Measurements from ENCODE around the gene C5AR1. TPM values are rescaled to one million over a fixed set of nuclear protein-coding genes. Genes with fewer than 3 reads are reported as not detected.
"Not testable (repeated sequence)": the region's sequence is repeated elsewhere in the genome, so short reads cannot be mapped to it uniquely, and the experiment has no call there.

C5AR1 gene
- total and polyA plus RNA-seq, 4 donors: 1.8 to 5.3 (median 3.2) TPM

DNA sequence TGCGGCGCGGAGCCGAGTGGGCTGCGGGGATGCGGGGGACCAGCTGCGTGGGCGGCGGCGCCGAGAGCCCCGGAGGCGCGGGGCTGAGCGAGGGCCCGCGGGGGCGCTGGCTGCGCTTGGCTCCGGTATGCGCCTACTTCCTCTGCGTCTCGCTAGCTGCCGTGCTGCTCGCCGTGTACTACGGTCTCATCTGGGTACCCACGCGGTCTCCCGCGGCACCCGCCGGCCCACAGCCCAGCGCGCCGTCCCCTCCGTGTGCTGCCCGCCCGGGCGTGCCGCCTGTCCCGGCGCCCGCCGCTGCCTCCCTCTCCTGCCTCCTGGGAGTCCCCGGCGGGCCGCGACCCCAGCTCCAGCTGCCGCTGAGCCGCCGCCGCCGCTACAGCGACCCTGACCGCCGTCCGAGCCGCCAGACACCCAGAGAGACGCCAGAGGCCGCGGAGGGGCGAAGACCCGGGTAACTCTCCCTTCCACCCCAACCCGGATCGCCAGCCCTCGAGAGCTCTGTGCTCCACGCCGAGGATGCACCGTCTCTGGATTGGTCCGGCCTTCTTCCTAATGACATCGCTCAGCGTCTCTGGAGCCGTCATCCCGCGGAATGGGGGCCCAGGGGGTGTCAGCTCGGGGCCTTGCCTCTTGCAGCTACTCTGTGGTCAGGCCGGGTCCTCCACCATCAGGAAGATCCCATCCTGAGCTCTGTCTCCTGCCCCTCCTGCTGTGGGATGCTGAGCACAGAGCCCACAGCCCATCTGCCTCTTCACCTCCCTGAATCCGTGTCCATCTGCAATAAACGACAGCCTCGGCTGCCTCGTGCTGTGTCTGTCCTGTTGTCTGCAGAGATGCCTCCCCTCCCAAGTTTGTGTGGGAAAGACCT, 34.5 kb upstream of the C5AR1 start (continued):
- TF ChIP-seq, protein P1, sequence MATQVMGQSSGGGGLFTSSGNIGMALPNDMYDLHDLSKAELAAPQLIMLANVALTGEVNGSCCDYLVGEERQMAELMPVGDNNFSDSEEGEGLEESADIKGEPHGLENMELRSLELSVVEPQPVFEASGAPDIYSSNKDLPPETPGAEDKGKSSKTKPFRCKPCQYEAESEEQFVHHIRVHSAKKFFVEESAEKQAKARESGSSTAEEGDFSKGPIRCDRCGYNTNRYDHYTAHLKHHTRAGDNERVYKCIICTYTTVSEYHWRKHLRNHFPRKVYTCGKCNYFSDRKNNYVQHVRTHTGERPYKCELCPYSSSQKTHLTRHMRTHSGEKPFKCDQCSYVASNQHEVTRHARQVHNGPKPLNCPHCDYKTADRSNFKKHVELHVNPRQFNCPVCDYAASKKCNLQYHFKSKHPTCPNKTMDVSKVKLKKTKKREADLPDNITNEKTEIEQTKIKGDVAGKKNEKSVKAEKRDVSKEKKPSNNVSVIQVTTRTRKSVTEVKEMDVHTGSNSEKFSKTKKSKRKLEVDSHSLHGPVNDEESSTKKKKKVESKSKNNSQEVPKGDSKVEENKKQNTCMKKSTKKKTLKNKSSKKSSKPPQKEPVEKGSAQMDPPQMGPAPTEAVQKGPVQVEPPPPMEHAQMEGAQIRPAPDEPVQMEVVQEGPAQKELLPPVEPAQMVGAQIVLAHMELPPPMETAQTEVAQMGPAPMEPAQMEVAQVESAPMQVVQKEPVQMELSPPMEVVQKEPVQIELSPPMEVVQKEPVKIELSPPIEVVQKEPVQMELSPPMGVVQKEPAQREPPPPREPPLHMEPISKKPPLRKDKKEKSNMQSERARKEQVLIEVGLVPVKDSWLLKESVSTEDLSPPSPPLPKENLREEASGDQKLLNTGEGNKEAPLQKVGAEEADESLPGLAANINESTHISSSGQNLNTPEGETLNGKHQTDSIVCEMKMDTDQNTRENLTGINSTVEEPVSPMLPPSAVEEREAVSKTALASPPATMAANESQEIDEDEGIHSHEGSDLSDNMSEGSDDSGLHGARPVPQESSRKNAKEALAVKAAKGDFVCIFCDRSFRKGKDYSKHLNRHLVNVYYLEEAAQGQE (IDR thresholded peaks at IDR 0.05): no peak
- no peak for TF ChIP-seq RXRA (IDR thresholded peaks at IDR 0.05)
- TF ChIP-seq SP1 (IDR thresholded peaks at IDR 0.05): no peak

DNA sequence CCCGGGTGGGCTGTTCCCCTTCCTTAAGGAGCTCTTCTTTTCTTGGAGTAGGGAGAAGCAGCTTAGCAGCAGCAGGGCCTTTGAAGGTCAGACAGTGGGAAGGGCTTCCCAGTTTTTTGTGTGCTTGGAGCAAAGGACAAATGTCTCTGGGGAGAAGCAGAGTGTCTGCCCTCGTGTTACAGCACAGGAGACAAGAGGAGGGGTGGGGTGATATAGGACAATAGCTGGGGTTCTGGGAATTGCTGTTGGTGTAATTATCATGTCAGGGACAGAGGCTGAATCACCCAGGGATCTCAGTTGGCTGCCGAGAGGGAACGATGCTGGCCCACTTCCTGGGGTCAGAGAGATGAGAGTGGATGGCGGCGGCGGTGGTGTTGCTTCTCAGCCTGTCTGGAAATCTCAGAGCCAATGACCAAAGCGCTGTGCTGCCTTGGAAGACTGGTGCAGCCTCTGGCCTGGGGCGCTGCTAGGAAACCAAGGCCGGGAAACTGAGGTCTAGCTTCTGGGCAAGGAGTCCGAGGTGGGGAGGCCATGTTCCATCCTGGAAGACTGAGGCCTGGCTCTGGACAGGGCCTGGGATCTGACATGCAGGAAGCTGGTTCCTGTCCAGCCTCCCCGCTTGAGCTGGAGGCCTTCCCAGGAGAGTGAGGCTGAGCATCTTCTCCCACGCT, 33.7 kb upstream of the C5AR1 start:
- Histone ChIP-seq H3K36me3 (ENCODE audit: control insufficient read depth in 4 of 4, insufficient read depth in 3 of 4, low read depth in 1 of 4, low read length in 3 of 4) (peaks cover 3 to 6% (median 4%) of the 10 kb centered on the region in 4 donors), H3K27ac (ENCODE audit: low read depth in 1 of 2, low read length in 2 of 2) (peak overlapping the region; percentile 21 to 71), H3K4me1 (ENCODE audit: control insufficient read depth in 4 of 4, insufficient read depth in 4 of 4, low read length in 3 of 4) (peaks cover 0 to 22% (median 13%) of the 10 kb centered on the region in 4 donors), H3K9me3 (ENCODE audit: control insufficient read depth in 4 of 4, low read length in 3 of 4) (no peaks in the 10 kb centered on the region), H3K4me3 (ENCODE audit: low read depth in 1 of 3, low read length in 3 of 3) (no peak overlapping the region), H3K9ac (ENCODE audit: low read depth in 1 of 2, low read length in 2 of 2) (no peak overlapping the region), H3K27me3 (ENCODE audit: control insufficient read depth in 4 of 4, insufficient read depth in 4 of 4, low read length in 3 of 4) (no peaks in the 10 kb centered on the region)
- no peak for DNase-seq (ENCODE audit: low spot score)
- 82% methylated on average over 13 of the region's 13 CpGs for WGBS
- TF ChIP-seq, protein P1 (IDR thresholded peaks at IDR 0.05): no peak
- TF ChIP-seq RXRA (IDR thresholded peaks at IDR 0.05) (no peak), TAF1 (conservative IDR thresholded peaks at IDR 0.05) (no peak), FOXA2 (IDR thresholded peaks at IDR 0.05) (no peak), HNF4A (conservative IDR thresholded peaks at IDR 0.05) (no peak), NR2F2 (IDR thresholded peaks at IDR 0.05) (no peak)

DNA sequence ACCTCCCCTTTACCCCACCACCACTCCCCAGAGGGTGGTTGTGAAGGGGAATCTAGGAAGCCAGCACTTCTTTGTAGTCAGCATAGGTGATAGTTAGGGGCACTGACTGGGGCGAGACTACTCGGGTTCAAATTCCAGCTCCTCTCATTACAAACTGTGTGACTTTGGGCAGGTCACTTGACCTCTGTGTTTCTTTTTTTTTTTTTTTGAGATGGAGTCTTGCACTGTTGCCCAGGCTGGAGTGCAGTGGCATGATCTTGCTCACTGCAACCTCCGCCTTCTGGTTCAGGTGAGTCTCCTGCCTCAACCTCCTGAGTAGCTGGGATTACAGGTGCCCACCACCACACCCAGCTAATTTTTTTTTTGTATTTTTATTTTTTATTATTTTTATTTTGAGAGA, 33.1 kb upstream of the C5AR1 start:
- H3K9me3 ChIP-seq (ENCODE audit: control insufficient read depth in 4 of 4, low read length in 3 of 4); H3K27me3 ChIP-seq (ENCODE audit: control insufficient read depth in 4 of 4, insufficient read depth in 4 of 4, low read length in 3 of 4); DNase-seq (ENCODE audit: low spot score); H3K9ac ChIP-seq (ENCODE audit: low read depth in 1 of 2, low read length in 2 of 2); H3K4me3 ChIP-seq (ENCODE audit: low read depth in 1 of 3, low read length in 3 of 3); H3K36me3 ChIP-seq (ENCODE audit: control insufficient read depth in 4 of 4, insufficient read depth in 3 of 4, low read depth in 1 of 4, low read length in 3 of 4): not testable (repeated sequence)
- 88% methylated on average over 3 of the region's 3 CpGs for whole genome bisulfite sequencing
- peak overlapping the region; percentile 21 to 71 for H3K27ac ChIP-seq (ENCODE audit: low read depth in 1 of 2, low read length in 2 of 2)
- peaks cover 0 to 22% (median 13%) of the 10 kb centered on the region in 4 donors for H3K4me1 ChIP-seq (ENCODE audit: control insufficient read depth in 4 of 4, insufficient read depth in 4 of 4, low read length in 3 of 4)

Data from liver (tissue), 9 donors.